G401.6 (cell line): ENCODE results near the gene ZIC2.

Experiments used
- FAIRE-seq: peaks from 2 replicates; lab custom pipeline; 2012; peaks lifted over from hg19 to GRCh38; lab: Jason Lieb, UNC

The ZIC2 gene

DNA sequence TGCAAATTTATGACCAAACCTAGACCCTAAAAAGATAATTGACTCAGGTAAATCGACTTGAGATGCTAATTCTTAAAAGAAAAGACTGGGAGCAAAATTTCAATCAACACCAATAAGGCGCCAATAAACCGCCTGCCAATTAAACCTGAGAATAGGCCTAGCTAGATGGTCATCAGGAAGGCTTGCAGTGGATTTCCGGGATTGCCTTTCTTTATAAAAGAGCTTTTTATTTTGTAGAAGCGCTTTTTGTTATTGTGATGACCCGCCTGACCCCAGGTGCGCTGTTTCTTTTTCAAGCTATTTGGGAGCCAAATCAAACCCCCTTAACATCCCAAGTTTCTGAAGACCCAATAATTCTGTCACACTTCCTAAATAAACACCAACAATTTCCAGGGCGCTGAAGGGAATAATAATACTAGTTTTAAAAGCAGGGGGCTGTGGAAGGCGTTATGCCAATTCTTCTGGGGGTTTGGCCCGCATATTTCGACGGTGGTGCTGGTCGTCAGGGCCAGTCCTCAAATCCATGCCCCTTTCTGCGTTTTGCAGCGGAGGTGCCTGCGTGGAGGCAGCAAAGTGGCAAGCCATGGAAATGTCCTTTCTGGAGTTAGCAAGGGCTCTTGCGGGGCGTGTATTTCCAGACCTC is 7.2 kb upstream of the ZIC2 start:
- no peak for FAIRE-seq

DNA sequence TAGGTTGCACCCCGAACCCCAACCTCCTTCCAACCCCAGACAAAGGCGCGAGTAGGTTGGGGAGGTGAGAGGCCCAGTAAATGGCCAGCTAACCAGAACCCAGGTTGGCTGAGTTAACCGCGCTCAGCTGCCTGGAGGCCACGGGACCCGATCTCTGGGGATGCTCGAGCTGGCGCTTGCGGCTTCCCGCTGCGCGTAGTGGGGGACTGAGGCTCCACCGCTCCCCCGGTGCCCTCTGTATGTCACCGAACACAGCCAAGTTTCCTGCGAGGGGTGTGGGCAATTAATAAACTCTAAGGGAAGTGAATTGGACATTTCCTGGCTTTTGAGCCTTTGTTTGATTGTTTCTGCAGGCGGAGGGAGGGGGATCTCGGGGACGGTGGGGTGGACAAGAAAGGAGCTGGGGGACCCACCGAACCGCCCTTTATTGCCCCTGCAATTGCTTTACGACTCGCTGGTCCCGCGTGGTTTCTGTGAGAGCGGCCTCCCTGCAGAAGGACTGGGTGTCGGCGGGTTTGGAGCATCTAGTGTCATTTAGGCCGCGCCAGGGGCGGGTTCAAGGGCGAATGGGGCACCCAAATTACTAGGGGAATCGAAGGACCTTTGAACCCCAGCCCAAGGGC is 6.5 kb upstream of the ZIC2 start:
- FAIRE-seq: no peak

DNA sequence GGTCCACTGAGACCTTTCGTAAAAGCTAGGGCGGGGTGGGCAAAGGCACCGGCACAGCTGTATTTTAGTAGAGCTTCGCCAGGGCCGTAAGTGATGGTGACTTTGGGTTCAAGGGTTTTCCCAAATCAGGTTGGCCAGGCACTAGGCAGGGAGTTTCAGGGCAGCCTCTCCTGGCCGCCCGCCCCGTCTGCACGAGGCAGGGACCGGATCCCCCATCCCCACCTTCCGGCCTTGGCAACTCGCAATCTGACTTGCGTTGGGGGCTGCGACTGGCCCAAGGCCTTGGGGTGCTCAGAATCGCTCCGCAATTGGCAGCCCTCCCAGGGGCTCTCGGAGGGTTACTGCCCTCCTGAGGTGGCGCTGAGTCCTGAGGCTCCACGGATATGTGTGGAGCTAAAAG is 6.0 kb upstream of the ZIC2 start:
- no peak for FAIRE-seq

DNA sequence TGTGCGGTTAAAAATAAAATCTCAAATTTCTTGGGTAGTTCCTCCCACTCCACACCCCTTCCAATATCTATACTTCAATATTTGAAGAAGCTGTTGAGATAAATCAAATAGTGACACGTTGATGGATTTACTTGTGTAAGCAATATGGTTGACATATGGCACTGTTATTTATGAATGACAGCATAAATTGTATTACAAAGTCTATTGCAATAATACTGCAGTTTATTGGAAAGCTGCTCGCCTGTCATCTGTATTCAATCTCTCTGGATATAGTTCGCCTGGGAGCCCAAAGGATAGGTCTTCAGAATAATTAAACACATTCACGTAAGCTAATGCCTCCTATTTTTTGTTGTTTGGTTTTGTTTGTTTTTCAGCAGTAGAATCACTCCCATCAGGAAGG is 5.0 kb upstream of the ZIC2 start:
- FAIRE-seq: no peak

DNA sequence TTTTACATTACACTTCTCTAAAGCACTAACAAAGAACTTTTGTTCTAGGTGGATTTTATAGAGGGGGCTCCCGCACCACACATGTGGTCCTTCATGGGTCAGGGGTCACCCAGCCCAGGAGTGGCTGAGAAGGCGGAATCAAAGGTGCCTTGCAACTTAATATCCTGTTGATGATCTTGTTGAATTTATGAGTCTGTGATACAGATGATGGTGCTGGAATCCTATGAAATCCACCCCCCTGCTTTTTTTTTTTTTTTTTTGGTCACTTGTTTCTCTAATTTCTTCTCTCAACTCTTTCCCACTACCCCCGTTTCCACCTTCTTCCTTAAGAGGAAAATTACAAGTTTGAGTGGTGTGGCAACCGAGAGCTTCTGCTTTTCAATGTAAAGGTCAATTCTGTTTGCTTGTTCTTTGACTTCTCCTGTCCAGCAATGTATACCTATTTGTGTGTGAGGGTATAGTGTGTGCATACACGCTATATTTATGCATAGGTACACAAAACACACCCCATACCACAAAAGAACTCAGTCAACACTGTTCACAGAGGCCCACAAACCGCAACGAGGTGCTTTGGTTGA is 4.2 kb upstream of the ZIC2 start:
- FAIRE-seq: peak; percentile 82

DNA sequence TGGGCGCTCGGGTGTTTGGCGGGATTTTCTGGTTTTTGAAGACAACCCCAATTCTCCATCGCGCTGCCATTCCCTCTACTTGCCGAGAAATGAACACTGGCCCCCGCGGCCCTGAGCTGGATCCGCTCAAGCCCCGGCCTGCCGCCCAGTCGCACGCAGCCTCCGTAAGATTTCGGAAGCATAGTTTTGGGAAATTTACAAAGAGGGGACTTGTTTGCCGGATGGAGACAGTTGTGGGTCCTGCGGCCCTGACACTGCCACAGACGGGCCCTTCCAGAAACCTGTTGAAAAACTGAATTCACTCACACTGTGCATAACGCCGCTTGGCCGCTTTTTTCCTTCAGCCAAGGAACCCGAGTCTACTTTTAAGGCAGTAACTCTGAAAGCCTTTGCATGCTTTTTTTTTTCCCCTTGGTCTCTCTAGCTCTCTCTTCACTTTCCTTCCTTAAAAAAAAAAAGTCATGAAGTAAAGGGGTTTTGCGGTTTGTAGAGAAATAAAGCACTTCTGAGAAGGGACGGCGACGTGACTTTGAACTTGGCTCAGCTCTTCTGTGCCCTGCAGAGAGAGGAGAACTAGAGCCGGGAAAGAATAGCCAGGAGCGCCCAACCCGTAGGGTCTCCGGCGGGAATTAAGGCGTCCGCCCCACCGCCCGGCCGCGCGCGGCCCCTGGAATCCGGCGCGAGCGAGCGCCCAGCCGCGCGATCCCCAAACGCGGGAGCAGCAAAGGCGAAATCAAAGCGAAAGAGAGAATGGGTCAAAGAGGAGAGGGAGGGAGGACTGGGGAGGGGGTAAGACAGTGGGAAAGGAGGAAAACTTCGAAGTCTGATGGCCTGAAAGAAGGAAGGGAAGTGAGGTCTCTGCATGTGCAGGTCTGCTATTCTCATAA is 3.4 kb upstream of the ZIC2 start:
- FAIRE-seq: peak; percentile 30

DNA sequence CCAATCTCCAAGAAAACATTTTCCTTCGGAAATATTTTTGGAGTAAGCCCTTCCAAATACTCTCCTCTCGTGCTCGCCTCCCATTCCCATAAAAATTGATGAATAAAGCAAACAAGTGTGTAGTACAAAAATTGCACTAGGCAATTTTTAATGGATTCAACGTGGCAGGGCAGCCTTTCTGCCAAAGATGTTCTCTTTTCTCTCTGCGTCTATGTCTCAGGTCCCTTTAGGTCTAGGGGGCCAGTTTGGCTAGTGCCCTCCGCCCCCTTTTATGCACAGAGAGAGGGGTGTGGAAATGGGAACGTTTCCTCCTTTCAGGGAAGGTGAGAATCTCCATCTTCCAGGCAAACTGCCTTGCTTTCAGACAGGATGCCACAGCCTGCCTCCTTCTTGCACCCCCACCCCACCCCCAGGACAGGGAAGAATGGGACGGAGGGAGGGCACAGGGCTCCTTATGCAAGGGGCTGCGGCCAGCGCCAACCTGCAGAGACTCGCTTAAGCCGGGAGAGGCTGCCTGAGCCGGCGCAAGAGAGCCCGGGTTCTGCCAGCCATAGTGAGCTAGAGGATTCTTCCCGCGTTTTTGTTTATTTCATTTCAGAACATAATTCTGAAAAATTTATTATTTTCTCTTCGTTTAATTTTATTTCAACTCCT is 2.7 kb upstream of the ZIC2 start:
- peak; percentile 66 for FAIRE-seq

DNA sequence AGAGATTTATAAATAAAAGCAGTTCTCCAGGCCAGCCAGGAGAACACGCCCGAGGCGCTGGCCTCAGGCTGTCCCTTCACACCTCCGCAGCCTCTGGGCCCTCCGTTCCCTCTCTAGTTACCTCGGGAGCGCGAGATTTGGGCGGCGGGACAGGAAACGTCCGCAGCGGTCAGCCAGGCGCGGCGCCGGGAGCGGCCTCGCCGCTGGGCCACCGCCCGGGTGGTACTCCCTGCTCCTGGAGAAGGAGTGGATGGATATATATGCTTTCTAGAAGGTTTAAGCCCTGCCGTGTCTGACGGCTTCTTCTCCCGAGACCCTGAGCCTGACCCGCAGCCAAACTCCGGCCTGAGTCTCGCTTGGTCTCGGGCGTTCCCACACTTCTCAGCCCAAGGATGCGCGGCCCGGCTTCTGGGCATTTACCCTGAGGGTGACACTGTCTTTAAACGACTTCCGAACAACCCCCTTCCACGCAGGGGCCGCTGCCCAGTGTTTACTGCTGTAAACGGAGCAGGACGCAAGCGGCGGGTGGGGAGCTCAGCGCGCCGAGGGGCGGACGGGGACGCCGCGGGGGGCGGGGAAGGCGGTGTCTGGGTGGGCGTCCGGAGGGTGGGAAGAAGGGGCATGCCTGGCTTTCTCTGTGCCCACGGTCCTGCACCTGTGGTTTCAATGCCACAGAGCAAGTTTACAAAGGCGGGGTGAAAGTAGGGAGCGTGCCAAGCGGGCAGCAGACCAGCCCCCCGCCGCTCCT is 2.0 kb upstream of the ZIC2 start:
- FAIRE-seq: no peak

DNA sequence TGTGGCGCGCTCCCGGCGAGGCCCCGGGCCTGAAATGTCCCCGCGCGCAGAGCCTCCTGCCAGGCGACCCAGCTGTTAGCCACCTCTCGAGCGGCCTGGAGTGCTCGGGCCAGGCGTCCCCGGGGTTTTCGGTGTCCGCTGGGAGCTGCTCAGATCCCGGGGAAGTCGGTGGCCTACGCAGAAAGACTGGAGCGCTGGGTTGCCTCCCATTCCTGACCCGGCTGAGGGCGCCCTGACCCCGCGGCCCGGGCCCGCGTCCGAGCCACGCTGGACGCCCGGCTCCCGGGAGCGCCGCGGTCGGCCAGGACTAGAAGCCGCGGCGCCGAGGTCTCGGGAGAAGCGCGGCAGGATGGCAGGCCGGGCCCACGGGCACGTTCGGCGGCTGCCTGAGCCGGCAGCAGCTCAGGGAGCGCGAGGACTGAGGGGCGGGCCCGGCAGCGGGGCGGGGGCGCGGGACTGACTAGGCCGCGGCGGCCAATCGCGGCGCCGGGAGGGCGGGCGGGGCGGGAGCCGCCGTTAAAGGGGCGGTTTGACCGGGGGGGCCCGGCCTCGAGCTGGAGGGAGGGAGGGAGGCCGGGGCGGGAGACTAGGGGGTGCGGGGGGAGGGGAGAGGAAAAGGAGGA is 1.3 kb upstream of the ZIC2 start:
- FAIRE-seq: no peak

DNA sequence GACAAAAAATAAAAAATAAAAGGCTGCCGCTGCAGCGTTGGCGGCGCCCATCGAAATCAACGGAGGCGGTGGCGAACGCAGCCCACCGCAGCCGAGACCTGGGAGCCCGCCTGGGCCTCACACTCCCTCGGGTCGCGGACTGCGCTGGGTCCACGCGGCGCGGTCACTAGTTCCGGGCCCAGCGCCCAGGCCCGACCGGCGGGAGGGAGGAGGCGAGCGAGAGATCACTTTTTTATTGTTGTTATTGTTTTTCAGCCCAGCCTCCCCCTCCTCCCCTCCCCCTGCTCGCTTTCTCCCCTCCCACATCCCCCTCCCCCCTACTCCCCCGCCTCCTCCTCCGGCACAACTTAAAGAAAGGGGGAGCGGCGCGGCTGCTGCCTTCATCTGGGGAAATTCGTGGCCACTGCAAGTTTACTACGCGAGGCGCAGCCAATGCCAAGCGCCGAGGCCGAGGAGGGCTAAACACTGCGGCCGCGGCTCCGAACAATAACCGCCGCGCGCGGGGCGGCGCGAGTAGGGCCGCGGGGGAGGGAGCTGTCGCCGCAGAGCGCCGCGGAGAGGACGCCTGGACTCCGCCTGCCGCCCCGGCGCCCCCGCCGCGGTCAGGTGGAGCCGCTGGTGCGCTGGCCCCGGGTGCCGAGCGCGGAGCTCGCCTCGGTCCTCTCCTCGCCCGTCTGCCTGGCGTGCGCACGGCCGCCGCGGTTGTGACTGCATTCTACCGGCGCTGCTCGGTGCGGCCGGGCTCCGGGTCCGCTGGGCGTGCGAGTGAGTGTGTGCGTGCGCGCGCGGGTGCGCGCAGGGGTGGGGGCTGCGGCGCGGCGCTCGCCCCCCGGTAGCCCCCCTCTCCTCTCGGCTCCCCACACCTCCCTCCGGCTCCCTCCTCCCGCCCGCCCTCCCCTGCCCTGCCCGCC is 505 bp upstream of the ZIC2 start:
- FAIRE-seq: no peak

DNA sequence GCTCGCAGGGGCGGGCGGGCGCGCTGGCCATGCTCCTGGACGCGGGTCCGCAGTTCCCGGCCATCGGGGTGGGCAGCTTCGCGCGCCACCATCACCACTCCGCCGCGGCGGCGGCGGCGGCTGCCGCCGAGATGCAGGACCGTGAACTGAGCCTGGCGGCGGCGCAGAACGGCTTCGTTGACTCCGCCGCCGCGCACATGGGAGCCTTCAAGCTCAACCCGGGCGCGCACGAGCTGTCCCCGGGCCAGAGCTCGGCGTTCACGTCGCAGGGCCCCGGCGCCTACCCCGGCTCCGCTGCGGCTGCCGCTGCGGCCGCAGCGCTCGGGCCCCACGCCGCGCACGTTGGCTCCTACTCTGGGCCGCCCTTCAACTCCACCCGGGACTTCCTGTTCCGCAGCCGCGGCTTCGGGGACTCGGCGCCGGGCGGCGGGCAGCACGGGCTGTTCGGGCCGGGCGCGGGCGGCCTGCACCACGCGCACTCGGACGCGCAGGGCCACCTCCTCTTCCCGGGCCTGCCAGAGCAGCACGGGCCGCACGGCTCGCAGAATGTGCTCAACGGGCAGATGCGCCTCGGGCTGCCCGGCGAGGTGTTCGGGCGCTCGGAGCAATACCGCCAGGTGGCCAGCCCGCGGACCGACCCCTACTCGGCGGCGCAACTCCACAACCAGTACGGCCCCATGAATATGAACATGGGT is 599 bp downstream of the ZIC2 start:
- no peak for FAIRE-seq

DNA sequence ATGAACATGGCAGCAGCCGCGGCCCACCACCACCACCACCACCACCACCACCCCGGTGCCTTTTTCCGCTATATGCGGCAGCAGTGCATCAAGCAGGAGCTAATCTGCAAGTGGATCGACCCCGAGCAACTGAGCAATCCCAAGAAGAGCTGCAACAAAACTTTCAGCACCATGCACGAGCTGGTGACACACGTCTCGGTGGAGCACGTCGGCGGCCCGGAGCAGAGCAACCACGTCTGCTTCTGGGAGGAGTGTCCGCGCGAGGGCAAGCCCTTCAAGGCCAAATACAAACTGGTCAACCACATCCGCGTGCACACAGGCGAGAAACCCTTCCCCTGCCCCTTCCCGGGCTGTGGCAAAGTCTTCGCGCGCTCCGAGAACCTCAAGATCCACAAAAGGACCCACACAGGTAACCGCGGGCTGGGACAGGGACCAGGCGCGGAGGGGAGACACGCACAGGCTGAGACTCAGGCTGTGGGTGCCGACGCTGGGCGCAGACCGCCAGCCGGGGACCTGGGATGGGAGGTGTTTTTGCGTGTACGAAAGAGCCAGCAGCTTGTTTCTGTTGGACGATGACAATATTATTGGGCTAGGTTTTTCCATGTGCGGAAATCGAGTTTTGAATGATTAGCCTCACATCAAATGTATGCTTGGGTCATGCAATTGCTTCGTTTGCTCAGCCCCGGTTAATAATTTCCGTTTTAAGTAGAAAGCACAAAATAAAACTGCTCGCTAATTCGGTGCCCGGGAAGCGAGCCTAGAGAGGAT is 1.3 kb downstream of the ZIC2 start:
- FAIRE-seq: no peak

DNA sequence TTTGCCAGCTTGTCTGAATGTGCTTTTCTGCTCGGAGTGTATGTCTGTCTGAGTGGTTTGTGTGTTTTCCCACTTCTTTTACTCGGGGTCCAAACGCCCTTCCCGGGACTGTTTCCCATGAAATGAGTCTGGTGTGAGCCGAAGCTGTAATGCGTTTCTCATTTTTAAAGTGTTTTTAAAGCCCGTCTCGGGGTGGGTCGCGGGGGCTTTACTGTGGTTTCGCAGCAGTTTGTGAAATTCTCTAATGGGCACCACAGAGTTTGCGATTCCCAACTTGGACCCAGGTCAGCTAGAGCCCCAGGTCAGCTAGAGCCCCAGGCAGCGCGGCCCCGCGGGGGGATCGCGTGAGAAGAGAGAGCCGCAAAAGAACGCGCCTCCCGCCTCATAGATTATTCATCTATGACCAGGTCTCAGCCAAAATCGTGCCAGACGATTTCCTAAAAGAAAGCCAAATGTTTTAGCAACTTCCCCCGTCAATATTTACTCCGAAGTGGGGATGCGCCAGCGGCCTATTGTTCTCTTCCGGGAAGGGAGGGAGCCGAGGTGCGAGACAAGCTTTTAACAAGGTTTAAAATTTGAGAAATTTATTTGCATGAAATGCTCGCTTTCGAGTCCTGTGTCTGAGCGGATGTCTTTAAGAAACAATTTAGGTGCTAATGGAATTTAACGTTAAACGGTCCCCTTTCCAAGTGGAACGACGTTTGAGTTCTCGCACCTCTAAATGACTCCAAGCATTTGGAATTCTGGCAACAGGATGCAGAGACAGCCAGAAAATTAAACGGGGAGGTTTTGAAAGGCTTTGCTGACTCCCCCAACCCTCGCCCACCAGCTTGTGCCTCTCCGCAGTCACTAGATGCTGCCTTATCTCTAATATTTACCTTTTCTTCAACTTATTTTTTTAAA is 2.2 kb downstream of the ZIC2 start:
- peak; percentile 46 for FAIRE-seq

DNA sequence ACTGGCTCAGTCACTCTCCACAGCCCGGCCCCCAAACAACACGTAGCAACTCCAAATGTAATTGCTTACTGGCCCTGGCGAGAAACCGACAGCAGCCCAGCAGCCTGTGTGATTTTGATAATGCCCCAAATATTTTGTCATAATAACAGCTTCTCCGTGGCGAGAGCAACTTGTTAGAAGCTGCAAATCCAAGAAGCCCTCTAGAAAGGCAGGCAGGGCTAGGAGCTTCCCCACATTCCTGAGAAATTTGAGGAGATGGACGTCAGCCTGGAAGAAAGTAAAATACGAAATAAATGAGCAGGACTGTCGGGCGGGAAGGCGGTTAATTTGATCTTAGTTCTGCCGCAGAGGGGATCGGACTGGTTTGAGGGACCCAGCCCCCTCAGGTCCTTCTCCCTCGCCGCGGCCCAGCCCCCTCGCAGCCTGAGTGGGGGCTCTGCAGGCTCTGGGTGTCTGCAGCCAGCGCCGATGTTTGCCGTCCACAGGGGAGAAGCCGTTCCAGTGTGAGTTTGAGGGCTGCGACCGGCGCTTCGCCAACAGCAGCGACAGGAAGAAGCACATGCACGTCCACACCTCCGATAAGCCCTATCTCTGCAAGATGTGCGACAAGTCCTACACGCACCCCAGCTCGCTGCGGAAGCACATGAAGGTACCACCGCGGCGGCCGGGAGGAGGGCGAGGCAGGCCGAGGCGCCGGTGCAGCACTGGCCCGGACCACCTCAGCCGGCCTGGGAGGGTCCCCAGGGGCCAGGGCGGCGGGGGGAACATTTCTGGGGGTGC is 3.1 kb downstream of the ZIC2 start:
- FAIRE-seq: no peak

DNA sequence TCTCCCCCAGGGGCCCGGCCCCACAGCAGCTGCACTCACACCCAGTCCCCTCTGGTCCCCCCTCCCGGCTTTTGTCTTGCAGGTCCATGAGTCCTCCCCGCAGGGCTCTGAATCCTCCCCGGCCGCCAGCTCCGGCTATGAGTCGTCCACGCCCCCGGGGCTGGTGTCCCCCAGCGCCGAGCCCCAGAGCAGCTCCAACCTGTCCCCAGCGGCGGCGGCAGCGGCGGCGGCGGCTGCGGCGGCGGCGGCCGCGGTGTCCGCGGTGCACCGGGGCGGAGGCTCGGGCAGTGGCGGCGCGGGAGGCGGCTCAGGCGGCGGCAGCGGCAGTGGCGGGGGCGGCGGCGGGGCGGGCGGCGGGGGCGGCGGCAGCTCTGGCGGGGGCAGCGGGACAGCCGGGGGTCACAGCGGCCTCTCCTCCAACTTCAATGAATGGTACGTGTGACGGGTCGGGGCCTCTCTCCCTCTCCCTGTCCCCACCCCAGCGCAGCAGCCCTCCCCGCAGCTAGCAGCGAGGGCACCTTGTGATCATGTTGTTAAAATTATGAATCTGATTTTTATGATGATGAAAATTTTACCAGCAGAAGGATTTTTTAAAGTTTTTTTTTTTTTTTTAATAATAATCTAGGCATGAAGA is 3.8 kb downstream of the ZIC2 start:
- FAIRE-seq: no peak

DNA sequence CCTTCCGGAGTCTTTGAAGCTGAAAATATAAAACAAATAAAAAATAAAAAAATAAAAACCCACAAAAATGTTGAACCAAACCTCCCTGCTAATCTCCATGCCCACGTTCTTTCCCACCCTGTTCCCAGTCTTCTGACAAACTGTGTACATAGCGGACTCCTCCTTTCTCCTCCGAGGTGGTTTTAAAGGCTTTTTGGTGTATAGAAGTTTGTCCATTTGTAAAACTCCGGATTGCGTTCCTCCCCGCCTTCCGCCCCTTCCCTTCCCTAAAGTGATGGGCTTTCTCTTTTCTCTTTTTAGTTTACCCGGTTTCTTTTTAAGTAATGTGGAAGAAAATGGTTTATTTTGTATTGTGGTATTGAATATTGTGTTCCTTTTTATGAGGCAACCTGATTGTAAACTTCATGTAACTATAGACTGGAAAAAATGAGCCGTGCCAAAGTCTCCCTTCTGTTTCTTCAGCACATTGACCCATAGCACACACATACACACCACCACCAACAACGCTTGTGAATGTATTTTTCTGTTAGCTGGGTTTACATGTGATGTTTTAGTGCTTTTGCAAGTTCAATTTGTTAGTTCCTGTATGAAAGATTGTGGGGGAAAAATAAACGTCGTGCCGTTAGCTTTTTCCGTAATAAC is 4.4 kb downstream of the ZIC2 start:
- FAIRE-seq: no peak
